H1 (cell line): ENCODE measurements around the gene HDAC3.
A peak's percentile ranks its signal among the peaks of the same experiment; 100 is the strongest.

Experiments used
- CEBPB ChIP-seq: IDR thresholded peaks from 2 replicates; pipeline ENCODE4 v1.6.1; 2012; ENCODE audit warnings: low read depth, low read length
- EP300 ChIP-seq, 2 experiments: IDR thresholded peaks; 1 replicate in 1 of 2; 2 replicates in 1 of 2; pipeline ENCODE4 v1.6.1; 2011 to 2012; ENCODE audit warnings: low read depth in 2 of 2, low read length in 2 of 2, mild to moderate bottlenecking in 2 of 2, borderline replicate concordance in 1 of 2, inconsistent platforms in 1 of 2, moderate library complexity in 1 of 2
- EZH2 ChIP-seq: fragments of 200-600 bp; sonication (generic); IDR thresholded peaks from 2 replicates; pipeline ENCODE4 v1.7.1; 2012; ENCODE audit warnings: low read depth, mild to moderate bottlenecking, moderate library complexity, low read length, inconsistent platforms; ENCODE audit not compliant: severe bottlenecking
- KDM1A ChIP-seq: fragments of 200-600, 300-600 bp; sonication (generic); IDR thresholded peaks from 2 replicates; pipeline ENCODE4 v1.7.1; 2016; ENCODE audit warnings: mild to moderate bottlenecking, low read length, borderline replicate concordance
- POLR2AphosphoS5 ChIP-seq: IDR thresholded peaks from 2 replicates; pipeline ENCODE4 v1.6.1; 2011; ENCODE audit warnings: low read depth, low read length
- RFX5 ChIP-seq: IDR thresholded peaks from 2 replicates; pipeline ENCODE4 v1.6.1; 2011; ENCODE audit warnings: low read depth, low read length, improper control_type of control experiment, borderline replicate concordance
- SIN3A ChIP-seq, 2 experiments: IDR thresholded peaks in 1 of 2; conservative IDR thresholded peaks in 1 of 2; 2 replicates each; pipeline ENCODE4 v1.6.1; 2011 to 2012; ENCODE audit warnings: low read length in 2 of 2, improper control_type of control experiment in 1 of 2, low read depth in 1 of 2, mild to moderate bottlenecking in 1 of 2
- SP1 ChIP-seq: IDR thresholded peaks from 2 replicates; pipeline ENCODE4 v1.6.1; 2011; ENCODE audit warnings: low read depth, low read length
- SP2 ChIP-seq: IDR thresholded peaks from 2 replicates; pipeline ENCODE4 v1.6.1; 2012; ENCODE audit warnings: mild to moderate bottlenecking, low read length, inconsistent platforms
- TAF1 ChIP-seq: IDR thresholded peaks from 2 replicates; pipeline ENCODE4 v1.6.1; 2011; ENCODE audit warnings: mild to moderate bottlenecking, low read depth, low read length
- TF ChIP-seq, protein P1 (sequence below), 3 experiments: IDR thresholded peaks; 1 replicate in 2 of 3; 2 replicates in 1 of 3; pipeline versions ENCODE4 v1.5.1 to v1.6.1; 2011; ENCODE audit warnings: low read length in 3 of 3, mild to moderate bottlenecking in 3 of 3, inconsistent platforms in 2 of 3, low read depth in 1 of 3, moderate library complexity in 1 of 3; ENCODE audit not compliant: insufficient read depth in 1 of 3; ENCODE audit errors: control extremely low read depth in 1 of 3
- TF ChIP-seq, protein P2 (sequence below): IDR thresholded peaks from 2 replicates; pipeline ENCODE4 v1.6.1; 2012; ENCODE audit warnings: inconsistent platforms

DNA sequence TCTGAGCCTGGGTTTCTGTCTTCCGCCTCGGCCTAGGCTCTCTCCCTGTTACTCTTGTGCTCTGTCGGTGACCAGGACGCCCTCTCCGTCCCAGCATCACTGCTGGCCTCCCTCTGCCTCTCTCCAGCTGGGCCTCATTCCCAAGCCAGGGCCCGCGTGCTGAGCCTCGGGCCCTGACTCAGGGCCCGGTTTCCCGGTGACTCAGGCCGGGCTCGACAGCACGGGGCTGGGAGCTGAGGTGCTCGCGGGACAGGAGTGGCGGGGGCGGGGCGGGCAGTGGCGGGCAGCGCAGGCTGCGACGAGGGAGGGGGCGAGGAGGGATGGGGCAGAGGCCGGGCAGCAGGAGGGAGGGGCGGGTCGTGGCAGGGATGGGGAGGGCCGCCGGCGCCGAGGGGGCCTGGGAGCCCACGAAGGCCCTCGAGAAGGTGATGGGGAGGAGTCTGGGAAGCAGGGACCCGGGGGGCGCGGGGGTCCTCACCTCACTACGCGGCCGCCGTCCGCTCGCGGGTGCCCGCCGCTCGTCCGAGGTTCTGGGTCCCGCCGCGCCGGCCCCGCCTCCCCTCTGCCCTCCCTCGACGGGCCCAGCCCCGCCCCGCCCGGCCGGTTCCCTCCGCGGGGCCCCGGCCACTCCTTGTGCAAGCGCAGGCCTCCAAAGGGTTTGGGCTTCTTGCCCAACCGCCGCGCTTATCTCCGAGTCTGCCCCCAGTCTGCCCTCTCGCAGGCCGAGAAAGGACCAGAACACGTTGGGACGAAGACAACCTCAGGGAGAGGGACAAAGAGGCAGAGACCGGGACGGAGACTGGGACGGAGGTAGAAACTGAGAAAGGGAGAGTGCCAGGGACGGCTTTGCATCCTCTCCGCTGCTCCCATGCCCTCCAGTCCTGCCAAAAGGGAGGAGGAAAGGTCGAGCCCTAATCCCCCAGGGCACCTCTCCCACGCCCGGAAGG, 45.3 kb upstream of the HDAC3 start, which contains the start of gene ARAP3:
- no peak for TF ChIP-seq RFX5
- TF ChIP-seq SP2 = no peak
- TF ChIP-seq, protein P1, sequence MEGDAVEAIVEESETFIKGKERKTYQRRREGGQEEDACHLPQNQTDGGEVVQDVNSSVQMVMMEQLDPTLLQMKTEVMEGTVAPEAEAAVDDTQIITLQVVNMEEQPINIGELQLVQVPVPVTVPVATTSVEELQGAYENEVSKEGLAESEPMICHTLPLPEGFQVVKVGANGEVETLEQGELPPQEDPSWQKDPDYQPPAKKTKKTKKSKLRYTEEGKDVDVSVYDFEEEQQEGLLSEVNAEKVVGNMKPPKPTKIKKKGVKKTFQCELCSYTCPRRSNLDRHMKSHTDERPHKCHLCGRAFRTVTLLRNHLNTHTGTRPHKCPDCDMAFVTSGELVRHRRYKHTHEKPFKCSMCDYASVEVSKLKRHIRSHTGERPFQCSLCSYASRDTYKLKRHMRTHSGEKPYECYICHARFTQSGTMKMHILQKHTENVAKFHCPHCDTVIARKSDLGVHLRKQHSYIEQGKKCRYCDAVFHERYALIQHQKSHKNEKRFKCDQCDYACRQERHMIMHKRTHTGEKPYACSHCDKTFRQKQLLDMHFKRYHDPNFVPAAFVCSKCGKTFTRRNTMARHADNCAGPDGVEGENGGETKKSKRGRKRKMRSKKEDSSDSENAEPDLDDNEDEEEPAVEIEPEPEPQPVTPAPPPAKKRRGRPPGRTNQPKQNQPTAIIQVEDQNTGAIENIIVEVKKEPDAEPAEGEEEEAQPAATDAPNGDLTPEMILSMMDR (IDR thresholded peaks at IDR 0.05; ENCODE audit: control extremely low read depth in 1 of 3, insufficient read depth in 1 of 3, low read depth in 1 of 3, low read length in 3 of 3) = no peak
- no peak for TF ChIP-seq POLR2AphosphoS5
- TF ChIP-seq TAF1 = peak; percentile 50; the same call in 1 of the 2 replicates
- TF ChIP-seq EP300 (IDR thresholded peaks at IDR 0.05; ENCODE audit: borderline replicate concordance in 1 of 2, low read depth in 2 of 2, low read length in 2 of 2) = no peak
- TF ChIP-seq SIN3A (conservative IDR thresholded peaks at IDR 0.05 in 1 of 2, IDR thresholded peaks at IDR 0.05 in 1 of 2; ENCODE audit: low read depth in 1 of 2, low read length in 2 of 2) = 0 out of 4 replicates have a peak, but pooled peaks of 1 of the 2 experiments have one; percentile 16
- TF ChIP-seq, protein P2, sequence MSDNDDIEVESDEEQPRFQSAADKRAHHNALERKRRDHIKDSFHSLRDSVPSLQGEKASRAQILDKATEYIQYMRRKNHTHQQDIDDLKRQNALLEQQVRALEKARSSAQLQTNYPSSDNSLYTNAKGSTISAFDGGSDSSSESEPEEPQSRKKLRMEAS = peak; percentile 70
- TF ChIP-seq KDM1A = no peak
- TF ChIP-seq EZH2 = no peak
- no peak for TF ChIP-seq SP1
- TF ChIP-seq CEBPB = peak; percentile 77
